ENCODE results near the gene RGMA. TPM values are rescaled to one million over a fixed set of nuclear protein-coding genes. Genes with fewer than 3 reads are reported as not detected.

Gene RGMA
- total RNA-seq, 1 donor from 2014 or later: not detected

DNA sequence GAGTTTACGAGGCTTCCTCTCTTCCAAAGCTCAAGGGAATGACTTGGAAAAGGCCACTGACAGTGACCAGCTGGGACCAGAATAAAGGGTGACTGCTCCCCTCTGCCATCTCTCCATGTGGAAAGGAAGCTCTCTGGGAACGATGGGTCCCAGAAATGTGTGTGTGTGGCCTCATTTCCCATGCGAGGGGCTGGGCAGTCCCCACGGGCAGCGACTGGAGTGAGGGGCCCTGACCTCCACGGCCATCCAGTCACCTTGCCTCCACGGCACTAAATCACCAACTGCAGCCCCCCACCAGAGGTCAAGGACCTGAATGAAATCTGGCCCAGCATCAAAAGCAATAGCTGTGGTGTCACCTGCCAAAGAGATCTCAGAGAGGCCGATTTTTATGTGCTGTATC, 29.6 kb downstream of the RGMA start:
- intact Hi-C loops (cut with micrococcal nuclease): no loop called here
- Mint-ChIP-seq H3K9me3 (no peaks in the 10 kb centered on the region), H3K36me3 (ENCODE audit: low read depth) (no peaks in the 10 kb centered on the region), H3K27ac (no peak overlapping the region), H3K4me1 (ENCODE audit: low read depth) (peaks cover 5% of the 10 kb centered on the region), H3K27me3 (ENCODE audit: low read depth) (peaks cover 6% of the 10 kb centered on the region), H3K4me3 (ENCODE audit: low read depth) (no peak overlapping the region)
- DNase-seq (ENCODE audit: low spot score): no peak

DNA sequence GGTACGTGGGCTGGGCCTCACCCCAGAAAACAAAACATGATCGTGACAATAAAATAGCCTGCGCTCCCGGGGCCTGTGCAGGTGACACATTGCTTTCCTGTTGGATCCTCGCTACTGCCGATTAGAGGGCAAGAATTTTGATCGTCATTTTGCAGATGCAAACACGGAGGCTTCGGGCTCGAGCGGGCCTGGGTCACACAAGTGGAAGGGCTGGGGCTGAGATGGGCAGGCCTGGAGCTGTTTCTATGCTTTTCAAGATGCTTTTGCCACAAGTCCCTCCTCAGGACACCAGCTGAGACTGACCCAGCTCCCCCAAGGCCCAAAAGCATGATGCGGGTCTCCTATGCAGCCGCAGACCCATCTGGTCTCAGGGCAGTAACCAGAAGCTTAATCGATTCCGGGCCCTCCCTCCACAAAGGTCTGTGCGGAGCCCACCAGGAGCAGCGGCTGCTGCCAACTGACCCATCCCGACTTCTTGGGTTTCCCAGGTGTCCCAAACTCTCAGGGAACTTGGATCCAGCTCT, 30.0 kb downstream of the RGMA start:
- peaks cover 6% of the 10 kb centered on the region for H3K27me3 Mint-ChIP-seq (ENCODE audit: low read depth)

GRCh38 chr15:93058128-93058527, 30.9 kb downstream of the RGMA start:
- DNase-seq (ENCODE audit: low spot score): no peak
- intact Hi-C loops (cut with micrococcal nuclease): no loop called here
- Mint-ChIP-seq H3K4me1 (ENCODE audit: low read depth) (peaks cover 5% of the 10 kb centered on the region), H3K4me3 (ENCODE audit: low read depth) (no peak overlapping the region), H3K27ac (no peak overlapping the region), H3K36me3 (ENCODE audit: low read depth) (no peaks in the 10 kb centered on the region), H3K27me3 (ENCODE audit: low read depth) (peaks cover 6% of the 10 kb centered on the region), H3K9me3 (no peaks in the 10 kb centered on the region)

More for the DNA sequence above, 30.0 kb downstream of the RGMA start:
- DNase-seq (ENCODE audit: low spot score): no peak
- Mint-ChIP-seq H3K4me3 (ENCODE audit: low read depth) (no peak overlapping the region), H3K36me3 (ENCODE audit: low read depth) (no peaks in the 10 kb centered on the region), H3K27ac (no peak overlapping the region), H3K4me1 (ENCODE audit: low read depth) (peaks cover 5% of the 10 kb centered on the region), H3K9me3 (no peaks in the 10 kb centered on the region)
- intact Hi-C loops (cut with micrococcal nuclease): no loop called here

- H3K4me3 Mint-ChIP-seq (ENCODE audit: low read depth): no peak overlapping the region
- intact Hi-C loops (cut with micrococcal nuclease): no loop called here
- H3K4me1 Mint-ChIP-seq (ENCODE audit: low read depth): peaks cover 5% of the 10 kb centered on the region
- H3K27ac Mint-ChIP-seq: no peak overlapping the region
- H3K27me3 Mint-ChIP-seq (ENCODE audit: low read depth): peaks cover 3% of the 10 kb centered on the region
- H3K9me3 Mint-ChIP-seq: no peaks in the 10 kb centered on the region
- DNase-seq (ENCODE audit: low spot score): no peak
- no peaks in the 10 kb centered on the region for H3K36me3 Mint-ChIP-seq (ENCODE audit: low read depth)
Observed at GRCh38 chr15:93057618-93058017, 31.4 kb downstream of the RGMA start.

- H3K27me3 Mint-ChIP-seq (ENCODE audit: low read depth): no peaks in the 10 kb centered on the region
- intact Hi-C loops (cut with micrococcal nuclease): no loop called here
Observed at GRCh38 chr15:93056836-93057235, 32.2 kb downstream of the RGMA start.

DNA sequence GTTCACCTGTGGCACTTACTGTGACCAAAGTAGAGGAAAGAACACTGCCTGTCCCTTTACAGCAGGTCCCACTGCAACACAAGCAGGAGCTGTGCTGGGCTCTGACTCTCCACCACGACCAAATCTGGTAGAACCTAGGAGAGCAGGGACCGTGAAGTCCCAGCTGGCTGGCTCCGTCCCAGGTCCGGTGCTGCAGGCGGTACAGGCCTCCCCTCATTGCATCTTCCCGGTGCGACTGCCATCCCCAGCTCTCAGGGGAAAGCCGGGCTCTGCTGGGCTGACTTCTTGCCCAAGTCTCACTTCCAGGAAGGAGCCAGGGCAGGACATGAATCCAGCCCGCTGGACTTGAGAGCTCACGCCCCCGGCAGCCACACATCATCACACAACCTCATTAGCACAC, 33.8 kb downstream of the RGMA start:
- H3K27me3 Mint-ChIP-seq (ENCODE audit: low read depth): no peaks in the 10 kb centered on the region
- H3K27ac Mint-ChIP-seq: no peak overlapping the region
- no peaks in the 10 kb centered on the region for H3K4me1 Mint-ChIP-seq (ENCODE audit: low read depth)
- no peaks in the 10 kb centered on the region for H3K36me3 Mint-ChIP-seq (ENCODE audit: low read depth)
- H3K4me3 Mint-ChIP-seq (ENCODE audit: low read depth): no peak overlapping the region
- intact Hi-C loops (cut with micrococcal nuclease): no loop called here
- DNase-seq (ENCODE audit: low spot score): no peak
- no peaks in the 10 kb centered on the region for H3K9me3 Mint-ChIP-seq

More at GRCh38 chr15:93056836-93057235, 32.2 kb downstream of the RGMA start:
- no peak overlapping the region for H3K4me3 Mint-ChIP-seq (ENCODE audit: low read depth)
- no peaks in the 10 kb centered on the region for H3K36me3 Mint-ChIP-seq (ENCODE audit: low read depth)
- DNase-seq (ENCODE audit: low spot score): no peak
- peaks cover 5% of the 10 kb centered on the region for H3K4me1 Mint-ChIP-seq (ENCODE audit: low read depth)
- no peak overlapping the region for H3K27ac Mint-ChIP-seq
- no peaks in the 10 kb centered on the region for H3K9me3 Mint-ChIP-seq

DNA sequence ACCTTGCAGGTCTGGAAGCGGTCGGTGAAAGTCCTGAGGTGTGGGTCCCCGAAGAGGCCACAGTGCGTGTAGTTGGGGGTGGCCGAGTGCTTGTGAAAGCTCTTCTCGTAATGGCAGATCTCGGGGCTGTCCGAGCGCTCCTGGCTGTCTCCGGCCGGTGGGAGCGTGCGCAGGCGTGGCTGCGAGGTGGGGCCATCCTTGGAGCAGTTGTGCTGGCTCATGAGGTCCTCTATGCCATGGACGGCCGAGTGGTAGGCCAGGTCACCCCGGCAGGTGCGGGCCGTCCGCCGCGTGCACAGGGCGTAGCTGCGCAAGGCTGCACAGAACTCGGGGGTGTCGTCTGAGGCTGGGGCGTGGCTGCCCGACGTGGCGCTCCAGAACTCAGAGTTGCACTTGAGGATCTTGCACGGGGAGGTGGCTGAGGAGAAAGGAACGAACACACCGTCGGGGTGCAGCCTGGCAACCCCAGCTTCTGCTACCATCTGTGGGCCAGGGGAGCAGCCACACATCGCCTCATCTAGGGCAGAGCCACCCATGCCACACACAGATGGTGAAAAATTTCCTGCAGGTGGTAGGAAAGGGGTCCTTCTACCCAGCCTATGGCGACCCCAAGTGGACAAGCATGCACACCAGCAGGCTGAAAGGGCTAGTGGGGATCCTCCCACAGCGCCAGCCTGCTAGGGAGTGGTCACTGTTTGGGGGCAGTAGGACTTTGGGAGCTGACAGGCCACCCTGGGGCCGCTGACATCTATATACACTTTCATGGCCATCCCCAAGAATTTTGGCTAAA, 36.7 kb downstream of the RGMA start:
- Mint-ChIP-seq H3K36me3 (ENCODE audit: low read depth) (no peaks in the 10 kb centered on the region), H3K9me3 (no peaks in the 10 kb centered on the region), H3K4me1 (ENCODE audit: low read depth) (peaks cover 5% of the 10 kb centered on the region), H3K4me3 (ENCODE audit: low read depth) (no peak overlapping the region), H3K27me3 (ENCODE audit: low read depth) (peaks cover 2% of the 10 kb centered on the region), H3K27ac (no peak overlapping the region)
- DNase-seq (ENCODE audit: low spot score): no peak
- intact Hi-C loops (cut with micrococcal nuclease): no loop called here

DNA sequence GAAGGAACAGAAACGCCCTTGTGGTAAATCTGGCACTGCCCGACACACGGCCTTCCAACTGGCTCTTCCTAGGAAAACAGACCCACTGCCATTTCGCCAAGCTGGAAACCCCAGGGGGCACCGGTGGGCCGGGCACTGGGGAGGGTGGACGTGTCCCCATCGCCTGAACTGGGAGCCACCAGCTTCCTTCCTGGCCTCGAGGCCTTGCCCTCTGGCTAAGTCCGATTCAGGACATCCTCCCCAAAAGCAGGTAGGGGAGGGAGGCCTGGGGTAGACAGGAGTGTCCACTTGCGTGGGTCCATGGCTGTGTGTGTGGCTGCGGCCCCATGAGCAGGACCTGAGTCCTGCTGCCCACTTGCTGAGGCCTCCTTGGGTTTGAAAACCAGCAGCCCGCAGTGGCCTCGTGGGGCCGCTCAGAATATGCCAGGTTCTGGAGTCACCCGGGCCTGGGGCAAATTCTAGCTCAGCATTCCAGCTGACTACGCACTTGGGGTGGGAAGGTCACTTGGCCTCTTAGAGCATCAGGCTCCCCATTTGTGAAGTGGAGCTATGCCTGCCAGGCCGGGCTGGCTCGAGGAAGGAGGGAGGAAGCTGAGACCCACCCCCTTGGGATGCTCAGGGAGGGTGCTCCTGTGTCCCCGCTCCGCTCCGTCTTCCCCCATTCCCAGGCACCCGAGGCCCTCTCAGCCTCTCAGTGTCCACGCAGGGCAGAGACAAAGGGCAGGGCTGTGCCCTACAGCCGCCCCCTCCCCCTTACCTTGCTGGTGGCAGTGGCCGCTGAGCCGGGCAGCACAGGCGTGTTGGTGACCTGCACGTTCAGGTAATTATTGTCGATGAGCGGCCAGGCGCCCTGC, 37.5 kb downstream of the RGMA start:
- peaks cover 5% of the 10 kb centered on the region for H3K4me1 Mint-ChIP-seq (ENCODE audit: low read depth)
- peaks cover 3% of the 10 kb centered on the region for H3K27me3 Mint-ChIP-seq (ENCODE audit: low read depth)
- no peaks in the 10 kb centered on the region for H3K36me3 Mint-ChIP-seq (ENCODE audit: low read depth)
- DNase-seq (ENCODE audit: low spot score): no peak
- intact Hi-C loops (cut with micrococcal nuclease): no loop called here
- no peak overlapping the region for H3K4me3 Mint-ChIP-seq (ENCODE audit: low read depth)
- no peaks in the 10 kb centered on the region for H3K9me3 Mint-ChIP-seq
- no peak overlapping the region for H3K27ac Mint-ChIP-seq

- Mint-ChIP-seq H3K4me3 (ENCODE audit: low read depth) (no peak overlapping the region), H3K9me3 (peaks cover 7% of the 10 kb centered on the region), H3K36me3 (ENCODE audit: low read depth) (no peaks in the 10 kb centered on the region), H3K27me3 (ENCODE audit: low read depth) (peaks cover 6% of the 10 kb centered on the region), H3K4me1 (ENCODE audit: low read depth) (peaks cover 5% of the 10 kb centered on the region), H3K27ac (no peak overlapping the region)
- intact Hi-C loops (cut with micrococcal nuclease): no loop called here
- DNase-seq (ENCODE audit: low spot score): no peak
Observed at GRCh38 chr15:93050648-93051047, 38.4 kb downstream of the RGMA start.

GRCh38 chr15:93049914-93050578, 39.0 kb downstream of the RGMA start:
- H3K9me3 Mint-ChIP-seq: peaks cover 7% of the 10 kb centered on the region
- no peaks in the 10 kb centered on the region for H3K36me3 Mint-ChIP-seq (ENCODE audit: low read depth)
- intact Hi-C loops (cut with micrococcal nuclease): no loop called here
- H3K27ac Mint-ChIP-seq: no peak overlapping the region
- DNase-seq (ENCODE audit: low spot score): no peak
- H3K4me1 Mint-ChIP-seq (ENCODE audit: low read depth): peaks cover 5% of the 10 kb centered on the region
- no peak overlapping the region for H3K4me3 Mint-ChIP-seq (ENCODE audit: low read depth)
- H3K27me3 Mint-ChIP-seq (ENCODE audit: low read depth): peaks cover 6% of the 10 kb centered on the region

DNA sequence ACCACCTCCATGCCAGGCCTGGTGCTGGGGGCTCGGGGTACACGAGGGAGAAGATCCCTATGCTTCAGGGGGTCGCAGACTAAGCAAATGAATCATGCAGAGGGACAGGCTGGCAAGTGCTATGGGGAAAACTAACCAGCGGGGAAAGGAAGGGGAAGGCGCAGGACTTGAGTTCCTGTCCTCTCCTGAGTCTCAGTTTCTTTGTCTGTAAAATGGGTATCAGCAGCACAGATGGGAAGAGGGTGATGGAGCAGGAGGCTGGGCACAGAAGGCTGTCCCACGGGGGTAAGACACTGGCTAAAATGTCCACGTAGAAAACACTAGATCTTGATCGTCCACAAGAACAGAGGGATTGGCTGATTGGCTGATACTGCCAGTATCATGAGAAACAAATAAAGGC, 39.8 kb downstream of the RGMA start:
- intact Hi-C loops (cut with micrococcal nuclease): no loop called here
- peaks cover 6% of the 10 kb centered on the region for H3K27me3 Mint-ChIP-seq (ENCODE audit: low read depth)
- no peaks in the 10 kb centered on the region for H3K36me3 Mint-ChIP-seq (ENCODE audit: low read depth)
- DNase-seq (ENCODE audit: low spot score): no peak
- no peak overlapping the region for H3K27ac Mint-ChIP-seq
- H3K4me3 Mint-ChIP-seq (ENCODE audit: low read depth): no peak overlapping the region
- H3K9me3 Mint-ChIP-seq: peaks cover 7% of the 10 kb centered on the region
- H3K4me1 Mint-ChIP-seq (ENCODE audit: low read depth): peaks cover 5% of the 10 kb centered on the region

DNA sequence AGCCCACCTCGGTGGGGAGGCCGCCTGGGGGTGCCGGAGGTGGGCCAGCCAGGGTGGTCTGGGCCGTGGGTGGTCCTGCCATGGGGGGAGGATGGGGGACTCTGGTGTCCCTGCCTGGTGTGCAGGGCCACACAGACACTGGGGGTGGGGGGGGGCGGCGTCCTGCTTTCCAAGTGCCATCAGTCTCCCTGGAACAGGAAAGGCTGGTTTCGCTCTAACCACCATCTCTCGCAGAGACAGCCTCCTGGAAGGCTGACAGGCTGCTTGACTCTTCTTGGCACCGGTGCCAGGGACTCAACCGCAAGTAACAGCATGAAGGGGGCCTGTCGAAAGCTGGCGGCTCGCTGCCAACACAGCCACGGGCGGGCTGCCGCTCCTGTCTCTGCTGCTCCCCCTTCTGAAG, 40.3 kb downstream of the RGMA start:
- peaks cover 6% of the 10 kb centered on the region for H3K27me3 Mint-ChIP-seq (ENCODE audit: low read depth)
- peaks cover 7% of the 10 kb centered on the region for H3K9me3 Mint-ChIP-seq
- DNase-seq (ENCODE audit: low spot score): no peak
- no peak overlapping the region for H3K27ac Mint-ChIP-seq
- intact Hi-C loops (cut with micrococcal nuclease): no loop called here
- H3K4me1 Mint-ChIP-seq (ENCODE audit: low read depth): peaks cover 5% of the 10 kb centered on the region
- no peak overlapping the region for H3K4me3 Mint-ChIP-seq (ENCODE audit: low read depth)
- no peaks in the 10 kb centered on the region for H3K36me3 Mint-ChIP-seq (ENCODE audit: low read depth)

DNA sequence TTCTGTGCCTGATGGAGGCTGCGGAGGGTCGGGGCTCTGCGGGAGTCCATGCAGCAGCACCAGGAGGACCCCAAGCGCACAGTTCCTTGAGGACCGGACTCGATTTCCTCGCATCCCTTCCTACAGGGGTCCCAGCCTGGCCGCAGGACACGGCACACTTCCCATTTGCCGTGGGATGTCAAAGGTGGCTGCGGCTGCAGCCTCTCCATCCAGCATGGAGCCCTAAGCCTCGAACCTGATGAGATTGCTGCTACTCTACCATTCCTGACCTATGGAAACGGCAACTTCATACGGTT, 40.6 kb downstream of the RGMA start:
- H3K27ac Mint-ChIP-seq: no peak overlapping the region
- H3K9me3 Mint-ChIP-seq: peaks cover 7% of the 10 kb centered on the region
- peaks cover 5% of the 10 kb centered on the region for H3K4me1 Mint-ChIP-seq (ENCODE audit: low read depth)
- H3K36me3 Mint-ChIP-seq (ENCODE audit: low read depth): no peaks in the 10 kb centered on the region
- DNase-seq (ENCODE audit: low spot score): no peak
- intact Hi-C loops (cut with micrococcal nuclease): no loop called here
- H3K4me3 Mint-ChIP-seq (ENCODE audit: low read depth): no peak overlapping the region
- H3K27me3 Mint-ChIP-seq (ENCODE audit: low read depth): peaks cover 6% of the 10 kb centered on the region
